AG04450 (cell line): ENCODE measurements around the gene GSX2. TPM values are rescaled to one million over a fixed set of nuclear protein-coding genes. Genes with fewer than 3 reads are reported as not detected.
"Not testable (repeated sequence)": the region's sequence is repeated elsewhere in the genome, so short reads cannot be mapped to it uniquely, and the experiment has no call there.

Source experiments
- CTCF ChIA-PET: fragments of 300-600, 350-600 bp; formaldehyde crosslinking; extraction: SDS; loops from one replicate; lab custom pipeline; 2022; ENCODE audit warnings: antibody characterized with exemption, inconsistent platforms; lab: Charles Lee
- POLR2A ChIA-PET: fragments of 350-600 bp; formaldehyde crosslinking; extraction: SDS; loops from one replicate; lab custom pipeline; 2021; ENCODE audit warnings: antibody characterized with exemption, inconsistent platforms; lab: Yijun Ruan, JAX
- DNase-seq: peaks from one replicate; pipeline ENCODE4 v3.0.0-alpha.2; 2011; ENCODE audit warnings: low read depth, low spot score
- H3K27ac ChIP-seq: one replicate; pipeline ENCODE4 v1.5.1; 2012; ENCODE audit warnings: low read depth, low read length, control low read depth
- H3K27me3 ChIP-seq: one replicate; pipeline ENCODE4 v1.6.0; 2012; ENCODE audit warnings: low read length; ENCODE audit not compliant: control insufficient read depth, insufficient read depth
- H3K4me3 ChIP-seq: 2 replicates; pipeline ENCODE4 v1.5.1; 2011; ENCODE audit warnings: mild to moderate bottlenecking, low read depth, low read length, control low read depth
- H3K9me3 ChIP-seq: 2 replicates; pipeline ENCODE4 v1.5.1; 2012; ENCODE audit warnings: low read length; ENCODE audit not compliant: control insufficient read depth, insufficient read depth
- polyA plus RNA-seq: library from polyadenylated mRNA; depleted of rRNA; stranded (reverse); fragments of >200 nt; gene quantifications from 2 replicates; pipeline ENCODE4 v1.2.3, GENCODE V29; 2011
- TF ChIP-seq, protein P1 (sequence below): IDR thresholded peaks from 2 replicates; pipeline ENCODE4 v1.5.1; 2011; ENCODE audit warnings: low read depth, low read length, control low read depth, inconsistent platforms

Gene GSX2
- polyA plus RNA-seq, 1 experiment: not detected

GRCh38 chr4:54118850-54119589 is 19.1 kb downstream of the GSX2 start:
- Histone ChIP-seq H3K27ac (no peak overlapping the region), H3K9me3 (no peaks in the 10 kb centered on the region), H3K4me3 (no peak overlapping the region), H3K27me3 (no peaks in the 10 kb centered on the region)
- ChIA-PET CTCF (interaction anchor here (1.2 kb wide), 1 partner anchor 16 kb away, joined by 5 read pairs; no protein-coding TSS in a partner anchor), POLR2A (no interaction called here)
- TF ChIP-seq, protein P1, sequence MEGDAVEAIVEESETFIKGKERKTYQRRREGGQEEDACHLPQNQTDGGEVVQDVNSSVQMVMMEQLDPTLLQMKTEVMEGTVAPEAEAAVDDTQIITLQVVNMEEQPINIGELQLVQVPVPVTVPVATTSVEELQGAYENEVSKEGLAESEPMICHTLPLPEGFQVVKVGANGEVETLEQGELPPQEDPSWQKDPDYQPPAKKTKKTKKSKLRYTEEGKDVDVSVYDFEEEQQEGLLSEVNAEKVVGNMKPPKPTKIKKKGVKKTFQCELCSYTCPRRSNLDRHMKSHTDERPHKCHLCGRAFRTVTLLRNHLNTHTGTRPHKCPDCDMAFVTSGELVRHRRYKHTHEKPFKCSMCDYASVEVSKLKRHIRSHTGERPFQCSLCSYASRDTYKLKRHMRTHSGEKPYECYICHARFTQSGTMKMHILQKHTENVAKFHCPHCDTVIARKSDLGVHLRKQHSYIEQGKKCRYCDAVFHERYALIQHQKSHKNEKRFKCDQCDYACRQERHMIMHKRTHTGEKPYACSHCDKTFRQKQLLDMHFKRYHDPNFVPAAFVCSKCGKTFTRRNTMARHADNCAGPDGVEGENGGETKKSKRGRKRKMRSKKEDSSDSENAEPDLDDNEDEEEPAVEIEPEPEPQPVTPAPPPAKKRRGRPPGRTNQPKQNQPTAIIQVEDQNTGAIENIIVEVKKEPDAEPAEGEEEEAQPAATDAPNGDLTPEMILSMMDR: no peak
- no peak for DNase-seq

DNA sequence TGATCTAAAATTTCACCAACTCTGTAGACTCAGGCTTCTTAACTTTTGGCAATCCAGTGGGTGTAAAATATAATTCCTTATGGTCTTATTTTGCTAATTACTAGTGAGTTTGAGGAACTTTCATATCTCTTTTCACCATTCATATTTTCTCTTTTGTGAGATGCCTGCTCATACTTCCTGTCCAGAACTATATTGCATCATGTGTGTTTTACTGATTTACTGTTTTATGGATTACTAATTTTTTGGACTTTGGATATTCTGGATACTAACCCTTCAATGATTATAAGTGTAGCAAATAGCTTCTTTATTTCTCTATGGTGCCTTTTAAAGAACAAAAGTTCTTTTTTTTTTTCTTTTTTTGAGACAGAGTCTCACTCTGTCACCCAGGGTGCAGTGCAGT is 20.6 kb downstream of the GSX2 start:
- DNase-seq: no peak
- Histone ChIP-seq H3K27me3 (no peaks in the 10 kb centered on the region), H3K27ac (no peak overlapping the region), H3K9me3 (no peaks in the 10 kb centered on the region), H3K4me3 (no peak overlapping the region)
- TF ChIP-seq, protein P1: no peak
- ChIA-PET POLR2A (no interaction called here), CTCF (interaction anchor here (0.6 kb wide), 1 partner anchor 77 kb away, joined by 3 read pairs; no protein-coding TSS in a partner anchor)

DNA sequence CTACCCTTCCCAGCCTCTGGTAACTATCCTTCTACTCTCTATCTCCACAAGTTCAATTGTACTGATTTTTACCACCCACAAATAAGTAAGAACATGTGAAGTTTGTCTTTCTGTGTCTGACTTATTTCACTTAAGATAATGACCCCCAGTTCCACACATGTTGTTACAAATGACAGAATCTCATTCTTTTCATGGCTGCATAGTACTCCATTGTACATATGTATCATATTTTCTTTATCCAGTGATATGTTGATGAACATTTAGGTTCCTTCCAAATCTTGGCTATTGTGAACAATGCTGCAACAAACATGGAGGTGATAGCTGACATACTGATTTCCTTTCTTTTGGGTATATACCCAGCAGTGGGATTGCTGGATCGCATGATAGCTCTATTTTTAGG is 27.7 kb downstream of the GSX2 start:
- Histone ChIP-seq H3K27me3 (no peaks in the 10 kb centered on the region), H3K4me3 (no peak overlapping the region), H3K9me3 (no peaks in the 10 kb centered on the region), H3K27ac (no peak overlapping the region)
- POLR2A ChIA-PET: no interaction called here
- CTCF ChIA-PET: no interaction called here
- TF ChIP-seq, protein P1: no peak
- no peak for DNase-seq

- POLR2A ChIA-PET, H3K4me3 ChIP-seq, CTCF ChIA-PET, H3K9me3 ChIP-seq, H3K27ac ChIP-seq, H3K27me3 ChIP-seq, DNase-seq: not testable (repeated sequence)
Observed at GRCh38 chr4:54128694-54129093, 28.7 kb downstream of the GSX2 start.

DNA sequence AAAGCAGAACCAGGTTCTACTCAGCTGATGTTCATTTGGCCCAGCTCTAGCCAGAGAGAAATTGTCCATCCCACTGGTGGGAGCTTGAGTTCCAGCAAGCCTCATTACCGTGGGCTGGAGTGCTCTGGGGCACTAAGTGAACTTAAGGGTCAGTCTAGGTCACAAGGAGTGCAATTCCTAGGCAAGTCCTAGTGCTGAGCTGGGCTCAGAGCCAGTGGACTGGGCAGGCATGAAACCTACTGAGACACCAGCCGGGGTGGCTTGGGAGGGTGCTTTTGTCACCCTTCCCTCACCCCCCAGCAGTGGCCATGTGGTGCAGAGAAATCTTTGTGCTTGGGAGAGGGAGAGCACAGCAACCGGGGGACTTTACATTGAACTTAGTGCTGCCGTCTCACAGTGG is 39.4 kb downstream of the GSX2 start:
- TF ChIP-seq, protein P1: no peak
- H3K9me3 ChIP-seq: no peaks in the 10 kb centered on the region
- CTCF ChIA-PET: no interaction called here
- no peak for DNase-seq
- H3K27me3 ChIP-seq: no peaks in the 10 kb centered on the region
- no peak overlapping the region for H3K27ac ChIP-seq
- POLR2A ChIA-PET: no interaction called here
- H3K4me3 ChIP-seq: no peak overlapping the region
